ENCODE results near the gene CBLC. TPM values are rescaled to one million over a fixed set of nuclear protein-coding genes. Genes with fewer than 3 reads are reported as not detected.

The CBLC gene
- total RNA-seq, 1 donor from 2014 or later: 9.9 TPM

DNA sequence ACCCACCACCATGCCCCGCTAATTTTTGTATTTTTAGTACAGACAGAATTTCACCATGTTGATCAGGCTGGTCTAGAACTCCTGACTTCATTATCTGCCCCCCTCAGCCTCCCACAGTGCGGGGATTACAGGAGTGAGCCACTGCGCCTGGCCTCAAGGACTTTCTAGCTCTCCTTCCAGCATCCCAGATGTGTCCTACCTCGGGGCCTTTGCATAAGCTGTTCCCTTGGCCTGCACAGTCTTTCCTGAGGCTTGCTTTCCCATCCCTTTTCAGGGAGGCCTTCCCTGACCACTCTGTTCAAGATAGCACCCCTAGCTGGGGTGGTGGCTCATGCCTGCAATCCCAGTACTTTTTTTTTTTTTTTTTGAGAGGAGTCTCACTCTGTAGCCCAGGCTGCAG, 16.9 kb downstream of the CBLC start:
- Histone ChIP-seq H3K4me3 (ENCODE audit: low read depth, low read length) (no peak overlapping the region), H3K36me3 (ENCODE audit: control insufficient read depth, insufficient read depth, low read length) (no peaks in the 10 kb centered on the region), H3K27me3 (ENCODE audit: control insufficient read depth, insufficient read depth, low read length) (no peaks in the 10 kb centered on the region)
- no peak for DNase-seq (ENCODE audit: low read depth)
- TF ChIP-seq CTCF (IDR thresholded peaks at IDR 0.05; ENCODE audit: insufficient read depth, low read length, poor library complexity, severe bottlenecking): no peak

DNA sequence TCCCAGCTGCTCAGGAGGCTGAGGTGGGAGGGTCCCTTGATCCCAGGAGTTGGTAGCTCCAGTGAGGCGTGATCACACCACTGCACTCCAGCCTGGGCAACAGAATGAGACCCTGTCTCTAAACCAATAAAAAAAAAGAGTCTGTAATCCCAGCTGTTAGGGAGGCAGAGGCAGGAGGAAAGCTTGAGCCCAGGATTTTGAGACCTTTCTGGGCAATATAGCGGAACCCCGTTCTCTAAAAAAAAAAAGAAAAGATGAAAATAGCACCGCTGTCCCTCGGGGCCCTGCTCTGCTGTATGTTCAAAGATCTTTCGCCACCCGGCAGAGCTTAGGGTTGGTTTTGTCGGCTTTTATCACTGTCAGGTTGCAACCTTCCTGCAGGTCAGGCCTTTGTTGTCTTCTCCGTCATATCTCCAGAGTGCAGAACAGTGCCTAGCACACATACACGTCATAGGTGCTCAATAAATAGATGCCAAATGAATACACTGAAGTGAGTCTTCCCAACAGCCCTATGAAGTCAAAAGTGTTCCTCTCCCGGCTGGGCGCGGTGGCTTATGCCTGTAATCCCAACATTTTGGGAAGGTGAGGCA, 17.8 kb downstream of the CBLC start:
- TF ChIP-seq CTCF (IDR thresholded peaks at IDR 0.05; ENCODE audit: insufficient read depth, low read length, poor library complexity, severe bottlenecking): no peak
- H3K4me3 ChIP-seq (ENCODE audit: low read depth, low read length): no peak overlapping the region
- no peaks in the 10 kb centered on the region for H3K36me3 ChIP-seq (ENCODE audit: control insufficient read depth, insufficient read depth, low read length)
- no peaks in the 10 kb centered on the region for H3K27me3 ChIP-seq (ENCODE audit: control insufficient read depth, insufficient read depth, low read length)
- no peak for DNase-seq (ENCODE audit: low read depth)

- Histone ChIP-seq H3K27me3 (ENCODE audit: control insufficient read depth, insufficient read depth, low read length) (no peaks in the 10 kb centered on the region), H3K4me3 (ENCODE audit: low read depth, low read length) (no peak overlapping the region), H3K36me3 (ENCODE audit: control insufficient read depth, insufficient read depth, low read length) (no peaks in the 10 kb centered on the region)
- no peak for DNase-seq (ENCODE audit: low read depth)
- no peak for TF ChIP-seq CTCF (IDR thresholded peaks at IDR 0.05; ENCODE audit: insufficient read depth, low read length, poor library complexity, severe bottlenecking)
These were observed 19.0 kb downstream of the CBLC start for GRCh38 chr19:44796701-44797115.

DNA sequence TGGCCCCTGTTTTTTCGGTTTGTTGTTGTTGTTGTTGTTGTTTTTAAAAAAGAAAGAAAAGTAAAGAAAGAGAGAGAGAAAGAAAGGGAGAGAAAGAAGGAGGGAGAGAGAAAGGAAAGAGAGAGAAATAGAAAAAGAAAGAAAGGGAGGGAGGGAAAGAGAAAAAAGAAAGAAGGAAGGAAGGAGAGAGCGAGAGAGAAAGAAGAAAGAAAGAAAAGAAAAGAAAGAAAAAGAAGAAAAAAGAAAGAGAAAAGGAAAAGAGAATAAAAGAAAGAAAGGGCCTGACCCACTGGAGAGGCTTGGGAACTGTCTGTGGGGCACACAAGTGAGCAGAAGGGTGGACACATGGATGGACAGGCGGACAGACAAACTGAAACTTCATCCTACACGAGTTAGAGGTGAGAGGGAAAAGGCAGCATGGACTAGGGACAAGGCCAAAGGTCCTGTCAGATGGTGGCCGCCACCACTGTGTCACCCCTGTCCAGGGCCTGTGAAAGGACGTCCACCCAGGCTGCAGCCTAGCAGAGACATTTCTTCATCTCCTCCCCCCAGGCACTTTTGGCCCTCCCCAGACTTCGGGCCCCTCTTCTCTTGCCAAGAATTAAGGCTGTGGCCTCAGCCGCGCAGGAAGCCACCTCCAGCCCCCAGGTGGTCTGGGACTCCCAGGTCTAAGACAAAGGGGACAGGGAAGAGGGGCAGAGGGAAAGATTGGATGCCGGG, 22.1 kb downstream of the CBLC start:
- H3K4me3 ChIP-seq (ENCODE audit: low read depth, low read length): no peak overlapping the region

DNA sequence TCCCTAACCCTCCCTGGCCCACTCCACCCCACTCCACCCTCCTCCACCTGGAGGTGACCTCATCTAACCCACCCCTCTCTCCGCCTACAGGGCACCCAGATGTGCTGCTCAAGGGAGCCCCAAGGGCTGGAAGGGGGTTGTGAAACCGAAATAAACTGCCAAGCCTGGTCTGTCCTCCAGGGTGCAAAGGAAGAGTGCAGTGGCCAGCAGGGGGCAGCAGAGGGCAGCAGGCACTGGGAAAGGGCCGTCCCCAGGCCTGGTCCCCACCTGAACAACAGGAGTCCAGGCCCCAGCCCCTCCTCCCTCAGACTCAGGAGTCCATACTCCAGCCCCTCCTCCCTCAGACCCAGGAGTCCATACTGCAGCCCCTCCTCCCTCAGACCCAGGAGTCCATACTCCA, 22.8 kb downstream of the CBLC start:
- Histone ChIP-seq H3K4me3 (ENCODE audit: low read depth, low read length) (no peak overlapping the region), H3K27me3 (ENCODE audit: control insufficient read depth, insufficient read depth, low read length) (no peaks in the 10 kb centered on the region), H3K36me3 (ENCODE audit: control insufficient read depth, insufficient read depth, low read length) (no peaks in the 10 kb centered on the region)
- TF ChIP-seq CTCF (IDR thresholded peaks at IDR 0.05; ENCODE audit: insufficient read depth, low read length, poor library complexity, severe bottlenecking): peak; percentile 99
- DNase-seq (ENCODE audit: low read depth): no peak

More for the DNA sequence above, 22.1 kb downstream of the CBLC start:
- DNase-seq (ENCODE audit: low read depth): no peak
- Histone ChIP-seq H3K27me3 (ENCODE audit: control insufficient read depth, insufficient read depth, low read length) (no peaks in the 10 kb centered on the region), H3K36me3 (ENCODE audit: control insufficient read depth, insufficient read depth, low read length) (no peaks in the 10 kb centered on the region)
- TF ChIP-seq CTCF (IDR thresholded peaks at IDR 0.05; ENCODE audit: insufficient read depth, low read length, poor library complexity, severe bottlenecking): no peak

All from kidney epithelial cell (primary cell).